Right renal cortex interstitium (tissue), 3 donors: ENCODE measurements around the gene COL8A2. TPM values are rescaled to one million over a fixed set of nuclear protein-coding genes. Genes with fewer than 3 reads are reported as not detected.
"Not testable (repeated sequence)": the region's sequence is repeated elsewhere in the genome, so short reads cannot be mapped to it uniquely, and the experiment has no call there.

Source experiments
- DNase-seq, 3 donors: peaks; one replicate each; pipeline ENCODE4 v3.0.0-alpha.2; 2013; ENCODE audit warnings: low read depth in 3 of 3, low spot score in 2 of 3
- polyA plus RNA-seq, 3 donors: library from polyadenylated mRNA; unstranded; fragments of 120-200 nt; gene quantifications; one replicate each; pipeline ENCODE4 v1.2.1, GENCODE V29; 2013; ENCODE audit not compliant: insufficient read length in 3 of 3

Gene COL8A2
- polyA plus RNA-seq, result 1 to 10 TPM; 1.2 to 1.6 (median 1.5) TPM

GRCh38 chr1:36125129-36125991 is at the start of gene COL8A2:
Gene COL8A2, minus strand, starts transcription at chr1:36125222. Its CDS starts 24,980 bp downstream, at chr1:36100242.
- DNase-seq, result no peak

DNA sequence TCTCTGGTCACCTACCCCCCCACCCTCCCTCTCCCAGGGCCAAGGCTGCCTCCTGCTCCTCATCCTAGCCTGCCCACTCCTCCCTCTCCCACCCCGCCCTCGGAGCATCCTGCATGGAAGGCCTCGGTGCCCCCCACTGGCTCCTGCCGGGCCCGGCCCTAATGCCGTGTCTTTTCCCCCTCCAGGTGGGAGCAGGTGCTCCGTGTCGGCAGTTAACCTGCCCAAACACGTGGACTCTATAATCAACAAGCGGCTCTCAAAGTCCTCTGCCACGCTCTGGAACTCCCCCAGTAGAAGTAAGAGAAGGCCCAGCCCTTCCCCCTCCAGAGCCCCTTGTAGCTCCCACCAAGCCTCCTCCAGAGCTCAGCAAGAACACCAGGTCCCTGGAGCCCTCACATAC is 49.7 kb upstream of the COL8A2 start:
- no peak for DNase-seq

- DNase-seq, result no peak
Observed at GRCh38 chr1:36172983-36173382, 48.0 kb upstream of the COL8A2 start.

GRCh38 chr1:36172017-36172747 is 47.2 kb upstream of the COL8A2 start:
- DNase-seq, result no peak

GRCh38 chr1:36170643-36171412 is 45.8 kb upstream of the COL8A2 start:
- no peak for DNase-seq

DNA sequence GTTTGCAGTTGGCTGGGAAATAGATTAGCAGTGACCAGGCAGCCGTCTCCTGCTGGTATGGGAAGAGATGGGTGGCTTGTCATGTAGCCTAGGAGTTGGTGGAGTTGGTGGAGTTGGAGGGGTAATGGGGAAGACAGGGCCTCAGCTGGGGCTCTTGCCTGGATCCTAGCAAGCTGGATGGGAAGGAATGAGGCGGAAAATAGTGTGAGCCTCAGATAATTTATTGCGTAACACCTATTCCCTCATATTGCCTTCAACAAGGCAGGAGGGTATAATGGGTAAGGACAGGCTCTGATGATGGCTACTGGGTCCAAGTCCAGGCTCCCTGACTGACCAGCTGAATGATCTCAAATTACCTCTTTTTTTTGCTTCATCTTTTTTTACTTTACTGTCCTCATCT is 43.5 kb upstream of the COL8A2 start:
- no peak for DNase-seq

- DNase-seq, result no peak
Observed at GRCh38 chr1:36166938-36167905, 42.2 kb upstream of the COL8A2 start.

DNA sequence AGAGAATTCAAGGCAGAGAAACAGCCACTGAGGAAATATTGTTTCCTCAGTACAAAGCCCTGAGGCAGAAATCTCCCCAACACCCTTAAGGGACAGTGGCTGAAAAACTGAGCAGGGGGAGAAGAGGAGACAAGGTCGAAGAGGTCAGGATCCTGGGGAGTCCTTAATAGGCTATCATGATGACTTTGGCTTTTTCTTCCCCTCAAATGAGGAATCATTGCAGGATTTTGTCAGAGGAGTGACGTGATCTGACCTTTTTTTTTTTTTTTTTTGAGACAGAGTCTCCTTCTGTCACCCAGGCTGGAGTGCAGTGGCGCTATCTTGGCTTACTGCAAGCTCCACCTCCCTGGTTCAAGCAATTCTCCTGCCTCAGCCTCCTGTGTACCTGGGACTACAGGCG is 41.1 kb upstream of the COL8A2 start:
- DNase-seq, result no peak

- no peak for DNase-seq
Observed at GRCh38 chr1:36165145-36165544, 40.1 kb upstream of the COL8A2 start.

DNA sequence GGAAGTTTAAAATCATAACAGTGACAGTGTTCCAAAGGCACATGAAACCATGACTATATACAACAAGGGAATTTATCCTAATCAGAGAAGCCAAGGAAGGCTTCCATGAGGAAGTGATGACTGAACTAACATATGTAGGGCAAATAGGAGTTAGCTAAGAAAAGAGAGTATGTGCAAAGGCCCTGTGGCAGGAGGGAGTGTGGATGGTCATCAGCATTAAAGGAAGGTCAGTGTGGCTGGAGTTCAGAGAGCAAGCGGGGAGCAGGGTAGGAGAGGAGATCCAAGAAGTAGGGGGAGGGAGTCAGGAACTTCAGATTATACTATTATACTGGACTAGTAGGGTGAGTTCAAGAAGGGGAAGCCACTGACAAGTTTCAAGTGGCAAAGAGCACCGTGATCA is 39.3 kb upstream of the COL8A2 start:
- no peak for DNase-seq

DNA sequence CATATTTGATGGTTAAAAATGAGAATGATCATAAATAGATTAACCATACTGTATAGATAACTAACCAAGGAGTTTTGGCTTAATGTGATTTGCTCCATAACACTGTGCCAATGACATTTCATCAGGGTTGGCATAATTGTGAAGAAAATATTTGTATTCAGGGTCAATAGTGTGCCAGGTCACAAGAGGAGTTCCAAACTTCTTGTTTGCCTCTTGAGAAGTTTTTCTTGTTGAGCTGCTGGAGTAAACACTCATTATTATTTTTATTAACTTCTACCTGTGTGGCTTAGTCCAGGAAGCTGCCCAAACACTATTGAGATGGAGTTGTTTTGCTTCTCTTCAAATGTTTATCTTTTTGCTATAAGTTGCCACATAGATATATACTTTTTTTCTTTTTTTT is 38.4 kb upstream of the COL8A2 start:
- DNase-seq, result no peak

GRCh38 chr1:36162680-36163239 is 37.7 kb upstream of the COL8A2 start:
- no peak for DNase-seq

GRCh38 chr1:36161641-36162531 is 36.9 kb upstream of the COL8A2 start:
- DNase-seq, result no peak

DNA sequence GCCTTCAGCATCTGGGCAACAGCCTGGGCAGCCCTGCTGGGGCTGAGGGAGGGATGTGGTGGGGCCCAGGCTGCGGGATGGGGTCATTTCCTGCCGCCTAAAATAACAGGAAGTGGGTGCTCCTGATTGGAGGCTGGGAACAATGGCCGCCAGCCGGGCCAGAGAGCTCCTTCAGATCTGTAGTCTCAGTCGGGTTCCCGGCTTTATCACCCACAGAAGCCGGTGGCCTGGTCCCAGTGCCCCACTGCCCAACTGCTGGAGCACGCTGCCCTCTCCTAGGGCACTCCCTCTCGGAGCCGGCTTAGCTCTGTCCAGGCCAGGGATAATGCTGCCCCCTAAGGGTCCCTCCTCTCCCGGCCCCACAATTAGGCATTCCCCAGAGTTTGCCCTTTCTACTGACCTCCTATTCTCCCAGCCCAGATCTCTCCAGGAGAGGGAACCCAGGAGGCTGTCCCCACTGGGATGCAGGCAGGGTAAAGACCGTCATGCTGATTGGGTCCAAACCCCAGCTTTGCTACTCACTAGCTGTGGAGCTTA is 36.0 kb upstream of the COL8A2 start:
- peak in 1 of 3 donors; percentile 32 for DNase-seq

DNA sequence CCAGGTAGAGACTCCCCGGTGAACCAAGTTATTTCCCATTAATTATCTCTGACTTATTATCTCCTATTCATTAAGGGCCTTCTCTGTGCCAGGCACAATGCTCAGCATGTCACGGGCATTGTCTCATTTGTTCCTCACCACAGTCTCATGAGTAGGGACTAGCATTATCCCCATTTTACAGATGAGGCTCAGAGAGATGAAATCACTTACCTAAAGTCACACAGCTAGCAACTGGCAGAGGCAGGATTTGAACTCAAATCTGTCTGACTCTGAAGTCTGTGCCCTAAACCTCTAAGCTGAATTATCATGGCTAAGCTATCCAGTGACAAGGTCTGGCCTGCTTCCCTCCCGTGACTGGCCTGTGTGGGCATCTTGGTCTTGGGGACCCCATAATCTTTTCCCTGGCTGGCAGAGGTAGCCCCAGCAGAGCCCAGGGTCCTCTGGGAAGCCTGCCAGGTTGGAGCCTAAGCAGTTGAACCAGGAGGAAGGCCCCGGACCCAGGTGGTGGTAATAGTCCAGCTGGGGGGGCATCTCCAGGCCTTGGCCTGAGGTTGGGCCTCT is 35.4 kb upstream of the COL8A2 start:
- DNase-seq, result no peak

DNA sequence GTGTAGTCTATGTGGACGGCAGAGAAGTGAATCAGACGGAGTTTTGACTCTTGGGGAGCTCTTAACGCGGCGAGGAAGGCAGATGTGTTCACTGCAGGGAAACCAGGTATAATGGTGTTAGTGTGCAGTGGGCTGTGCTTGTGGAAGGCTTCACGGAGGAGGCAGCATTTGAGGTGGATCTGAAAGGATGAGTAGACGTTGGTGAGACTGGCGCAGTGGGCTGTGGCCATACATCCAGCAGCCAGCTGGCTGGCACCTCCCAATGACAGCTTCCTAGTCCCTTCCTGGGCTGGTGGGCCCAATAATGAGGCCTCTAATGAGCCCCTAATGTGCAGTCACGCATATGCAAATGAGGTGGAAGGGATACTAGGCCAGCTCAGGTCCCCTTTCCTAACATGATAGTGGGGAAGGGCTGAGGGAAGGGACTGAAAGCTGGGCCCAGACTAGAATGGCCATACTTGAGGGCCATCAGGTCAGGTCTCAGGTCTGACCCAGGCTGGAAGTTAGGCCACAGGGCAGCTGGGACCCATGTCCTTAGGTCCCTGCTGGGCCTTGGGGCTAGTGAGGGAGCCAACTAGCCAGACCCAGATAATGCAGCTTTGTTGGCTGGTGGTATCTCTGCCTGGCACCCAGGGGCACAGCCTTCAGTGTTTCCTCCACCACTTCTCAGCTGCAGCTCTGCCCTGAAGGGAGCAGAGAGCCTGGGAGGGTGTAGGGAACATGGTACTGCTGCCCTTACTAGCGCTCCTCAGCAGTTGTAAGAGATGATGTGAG is 34.8 kb upstream of the COL8A2 start:
- no peak for DNase-seq

GRCh38 chr1:36158827-36159252 is 33.8 kb upstream of the COL8A2 start:
- DNase-seq, result not testable (repeated sequence)
